Peyer's patch (tissue), 4 donors: ENCODE data around the gene VHLL.

ENCODE experiments used
- CTCF ChIP-seq, 6 experiments: fragments of 450-650 bp in 4 of 6; fragments of 200-600 bp in 2 of 6; sonication (generic) in 1 of 6; IDR thresholded peaks; one replicate each; pipeline ENCODE4 v1.5.1; 2017 to 2019; ENCODE audit warnings: antibody characterized with exemption in 6 of 6, mild to moderate bottlenecking in 3 of 6, moderate library complexity in 1 of 6
- POLR2A ChIP-seq, 2 donors: fragments of 450-650 bp; IDR thresholded peaks; one replicate each; pipeline ENCODE4 v1.5.1; 2017; ENCODE audit warnings: antibody characterized with exemption in 2 of 2, mild to moderate bottlenecking in 2 of 2, moderate library complexity in 2 of 2

GRCh38 chr1:156344409-156344808 lies 45.3 kb upstream of the VHLL start:
- TF ChIP-seq CTCF (IDR thresholded peaks at IDR 0.05): no peak
- no peak for TF ChIP-seq POLR2A (IDR thresholded peaks at IDR 0.05)
